ENCODE data around the gene IFT122.
"Not testable (repeated sequence)": the region's sequence is repeated elsewhere in the genome, so short reads cannot be mapped to it uniquely, and the experiment has no call there.

The IFT122 gene

GRCh38 chr3:129543999-129544398, 104.0 kb downstream of the IFT122 start:
- Histone ChIP-seq H3K9me3 (ENCODE audit: severe bottlenecking) (no peaks in the 10 kb centered on the region), H3K4me3 (ENCODE audit: low read depth, low read length) (no peak overlapping the region), H3K36me3 (no peaks in the 10 kb centered on the region), H3K27ac (no peak overlapping the region), H3K27me3 (ENCODE audit: insufficient read depth, low read depth, severe bottlenecking) (no peaks in the 10 kb centered on the region)
- DNase-seq: no peak
- no peak for TF ChIP-seq CTCF (IDR thresholded peaks at IDR 0.05; ENCODE audit: low read depth, low read length)

GRCh38 chr3:129545951-129546350, 105.9 kb downstream of the IFT122 start:
- not testable (repeated sequence) for H3K4me3 ChIP-seq (ENCODE audit: low read depth, low read length); H3K36me3 ChIP-seq; H3K9me3 ChIP-seq (ENCODE audit: severe bottlenecking); DNase-seq; H3K27ac ChIP-seq; H3K27me3 ChIP-seq (ENCODE audit: insufficient read depth, low read depth, severe bottlenecking)

- Histone ChIP-seq H3K27me3 (ENCODE audit: insufficient read depth, low read depth, severe bottlenecking) (no peaks in the 10 kb centered on the region), H3K36me3 (no peaks in the 10 kb centered on the region), H3K9me3 (ENCODE audit: severe bottlenecking) (no peaks in the 10 kb centered on the region), H3K27ac (no peak overlapping the region), H3K4me3 (ENCODE audit: low read depth, low read length) (no peak overlapping the region)
- no peak for DNase-seq
- TF ChIP-seq CTCF (IDR thresholded peaks at IDR 0.05; ENCODE audit: low read depth, low read length): no peak
Observed at GRCh38 chr3:129547241-129547640, 107.2 kb downstream of the IFT122 start.

GRCh38 chr3:129548104-129548965, 108.3 kb downstream of the IFT122 start:
- Histone ChIP-seq H3K27me3 (ENCODE audit: insufficient read depth, low read depth, severe bottlenecking) (no peaks in the 10 kb centered on the region), H3K36me3 (no peaks in the 10 kb centered on the region), H3K4me3 (ENCODE audit: low read depth, low read length) (no peak overlapping the region), H3K27ac (no peak overlapping the region), H3K9me3 (ENCODE audit: severe bottlenecking) (no peaks in the 10 kb centered on the region)
- no peak for DNase-seq
- TF ChIP-seq CTCF (IDR thresholded peaks at IDR 0.05; ENCODE audit: low read depth, low read length): no peak

GRCh38 chr3:129549006-129549800, 109.2 kb downstream of the IFT122 start:
- Histone ChIP-seq H3K27ac (no peak overlapping the region), H3K27me3 (ENCODE audit: insufficient read depth, low read depth, severe bottlenecking) (no peaks in the 10 kb centered on the region), H3K36me3 (no peaks in the 10 kb centered on the region), H3K9me3 (ENCODE audit: severe bottlenecking) (no peaks in the 10 kb centered on the region), H3K4me3 (ENCODE audit: low read depth, low read length) (no peak overlapping the region)
- no peak for TF ChIP-seq CTCF (IDR thresholded peaks at IDR 0.05; ENCODE audit: low read depth, low read length)
- no peak for DNase-seq

- no peak for DNase-seq
- Histone ChIP-seq H3K27ac (no peak overlapping the region), H3K27me3 (ENCODE audit: insufficient read depth, low read depth, severe bottlenecking) (no peaks in the 10 kb centered on the region), H3K9me3 (ENCODE audit: severe bottlenecking) (no peaks in the 10 kb centered on the region), H3K36me3 (no peaks in the 10 kb centered on the region), H3K4me3 (ENCODE audit: low read depth, low read length) (no peak overlapping the region)
- no peak for TF ChIP-seq CTCF (IDR thresholded peaks at IDR 0.05; ENCODE audit: low read depth, low read length)
Observed at GRCh38 chr3:129549805-129550204, 109.8 kb downstream of the IFT122 start.

Data from WERI-Rb-1 (cell line).